CD4-positive, alpha-beta T cell treated with Interferon gamma for 1 hour (primary cell): ENCODE results near the gene FAM43B.

Experiments
- DNase-seq: peaks from one replicate; pipeline ENCODE4 v3.0.0-alpha.2; 2020

Gene FAM43B

GRCh38 chr1:20593756-20594155 lies 41.4 kb downstream of the FAM43B start:
- no peak for DNase-seq

- no peak for DNase-seq
These were observed 42.4 kb downstream of the FAM43B start for GRCh38 chr1:20594746-20595145.

GRCh38 chr1:20596106-20596505 lies 43.7 kb downstream of the FAM43B start:
- DNase-seq, result no peak

GRCh38 chr1:20597650-20598049 lies 45.3 kb downstream of the FAM43B start:
- no peak for DNase-seq

DNA sequence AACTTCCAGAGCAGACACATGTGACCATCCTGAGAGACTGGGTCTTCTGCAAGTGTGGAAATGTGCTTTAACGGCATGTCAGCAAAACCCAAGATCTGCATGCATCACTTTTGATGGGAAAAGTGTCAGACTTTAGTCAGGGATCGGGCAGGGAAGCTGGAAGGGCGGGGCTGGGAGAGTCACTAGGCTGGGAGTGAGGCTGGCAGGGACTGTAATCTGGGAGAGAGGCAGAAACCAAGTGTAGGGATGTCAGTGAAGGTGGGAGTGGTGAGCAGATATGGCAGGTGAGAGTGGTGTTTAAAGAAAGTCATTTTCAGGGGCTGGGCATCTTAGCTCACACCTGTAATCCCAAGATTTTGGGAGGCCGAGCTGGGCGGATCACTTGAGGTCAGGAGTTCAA lies 47.8 kb downstream of the FAM43B start:
- DNase-seq, result no peak

GRCh38 chr1:20601129-20601825 lies 48.9 kb downstream of the FAM43B start:
- no peak for DNase-seq

DNA sequence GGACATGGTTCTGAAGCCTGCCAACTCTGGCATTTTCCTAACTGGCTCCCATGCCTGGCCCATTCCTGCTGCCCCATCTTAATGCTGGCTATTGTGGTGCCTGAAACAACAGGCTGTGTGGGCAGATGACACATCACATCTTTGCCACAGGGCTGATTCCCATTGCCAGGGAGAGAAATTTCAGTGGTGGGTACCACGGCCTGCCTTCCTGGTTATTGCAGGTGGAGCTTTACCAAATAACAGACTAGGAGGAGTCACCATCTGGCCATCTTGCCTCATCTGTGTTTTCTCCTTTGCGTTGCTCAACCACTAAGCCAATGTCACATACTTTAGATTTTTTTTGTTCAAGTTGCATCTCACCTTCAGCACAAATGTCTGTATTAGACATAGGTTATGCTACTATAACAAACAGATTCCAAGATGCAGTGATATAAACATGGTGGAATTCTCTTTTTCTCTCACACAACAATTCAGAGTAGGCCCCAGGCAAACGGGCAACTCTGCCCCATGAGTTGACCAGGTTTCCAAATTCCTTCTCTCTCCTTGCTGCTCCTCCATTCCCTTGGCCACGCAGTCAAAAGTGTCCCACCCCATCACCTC lies 50.6 kb downstream of the FAM43B start:
- no peak for DNase-seq

DNA sequence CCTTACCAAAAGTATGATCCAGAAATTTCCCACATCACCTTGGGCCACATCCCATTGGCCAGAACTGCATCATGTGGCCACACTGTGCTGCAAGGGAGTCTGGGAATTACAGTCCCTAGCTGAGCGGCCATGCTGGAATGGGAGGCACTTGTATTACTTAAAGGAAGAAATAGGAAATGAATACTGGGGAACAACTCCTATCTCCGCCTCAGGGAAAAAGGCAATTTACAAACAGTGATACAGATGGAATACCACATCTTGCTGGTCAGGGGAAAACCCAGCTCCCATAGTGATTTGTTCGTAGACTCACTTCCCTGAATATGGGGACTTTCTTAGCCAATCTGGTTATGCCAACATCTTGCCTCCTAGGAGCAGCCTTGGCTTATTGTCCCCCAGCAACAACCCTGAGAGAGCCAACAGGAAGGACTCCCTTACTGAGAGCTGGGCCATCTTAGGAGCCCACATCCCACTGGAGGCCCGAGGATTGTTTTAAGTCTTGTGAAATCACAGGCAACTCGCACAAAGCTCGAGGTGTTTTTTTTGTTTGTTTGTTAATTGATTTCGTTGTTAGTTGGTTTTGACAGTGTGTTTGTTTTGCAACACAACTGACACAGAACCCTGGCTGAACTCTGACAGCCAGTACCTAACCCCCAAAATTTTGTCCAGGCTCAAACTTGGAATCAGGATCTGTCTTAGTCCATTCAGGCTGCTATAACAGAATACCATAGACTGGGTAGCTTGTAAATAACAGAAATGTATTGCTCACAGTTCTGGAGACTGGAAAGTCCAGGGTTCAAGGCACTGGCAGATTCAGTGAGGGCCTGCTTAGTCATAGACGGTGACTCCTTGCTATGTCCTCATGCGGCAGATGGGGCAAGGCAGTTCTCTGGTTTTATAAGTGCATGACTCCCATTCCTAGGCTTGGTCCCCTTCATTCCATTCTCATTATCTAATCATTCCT lies 51.4 kb downstream of the FAM43B start:
- DNase-seq, result peak; percentile 20
